Activated CD8-positive, alpha-beta memory T cell treated with anti-CD3 and anti-CD28 coated beads, Interleukin-2, amount 50 U/mL, for 1 hour (primary cell): ENCODE data around the gene PROK1.
A peak's percentile ranks its signal among the peaks of the same experiment; 100 is the strongest.
"Not testable (repeated sequence)": the region's sequence is repeated elsewhere in the genome, so short reads cannot be mapped to it uniquely, and the experiment has no call there.

Source experiments
- DNase-seq: peaks from one replicate; pipeline ENCODE4 v3.0.0-alpha.2; 2020; ENCODE audit errors: extremely low read depth

PROK1 gene

GRCh38 chr1:110433803-110434202 lies 17.1 kb upstream of the PROK1 start:
- DNase-seq, result no peak

GRCh38 chr1:110434946-110435345 lies 16.0 kb upstream of the PROK1 start:
- no peak for DNase-seq

- DNase-seq, result no peak
Measured at GRCh38 chr1:110436635-110437034, 14.3 kb upstream of the PROK1 start.

- DNase-seq, result not testable (repeated sequence)
Measured at GRCh38 chr1:110437645-110438299, 13.2 kb upstream of the PROK1 start.

- DNase-seq, result no peak
Measured at GRCh38 chr1:110438893-110439292, 12.1 kb upstream of the PROK1 start.

GRCh38 chr1:110439873-110440272 lies 11.1 kb upstream of the PROK1 start:
- DNase-seq, result not testable (repeated sequence)

GRCh38 chr1:110440877-110441276 lies 10.1 kb upstream of the PROK1 start:
- no peak for DNase-seq

GRCh38 chr1:110441888-110442287 lies 9.1 kb upstream of the PROK1 start:
- DNase-seq, result no peak

GRCh38 chr1:110443451-110443850 lies 7.5 kb upstream of the PROK1 start:
- DNase-seq, result no peak

GRCh38 chr1:110444561-110444960 lies 6.4 kb upstream of the PROK1 start:
- DNase-seq, result no peak

GRCh38 chr1:110449661-110450651 lies 993 bp upstream of the PROK1 start:
- DNase-seq, result no peak

GRCh38 chr1:110452330-110452729 lies 1.4 kb downstream of the PROK1 start:
- DNase-seq, result no peak

- no peak for DNase-seq
Measured at GRCh38 chr1:110453829-110454228, 2.9 kb downstream of the PROK1 start.

GRCh38 chr1:110454328-110454727 lies 3.4 kb downstream of the PROK1 start:
- DNase-seq, result no peak

GRCh38 chr1:110455151-110455550 lies 4.2 kb downstream of the PROK1 start:
- DNase-seq, result no peak

GRCh38 chr1:110457206-110457605 lies 6.3 kb downstream of the PROK1 start:
- no peak for DNase-seq

GRCh38 chr1:110460253-110461220 lies 9.6 kb downstream of the PROK1 start:
- DNase-seq, result peak; percentile 46

- no peak for DNase-seq
Measured at GRCh38 chr1:110462093-110462492, 11.1 kb downstream of the PROK1 start.

GRCh38 chr1:110462964-110463363 lies 12.0 kb downstream of the PROK1 start:
- no peak for DNase-seq

- no peak for DNase-seq
Measured at GRCh38 chr1:110463725-110464124, 12.8 kb downstream of the PROK1 start.

GRCh38 chr1:110464340-110464739 lies 13.4 kb downstream of the PROK1 start:
- no peak for DNase-seq
